K562 (cell line): ENCODE data around the gene RRAS. TPM values are rescaled to one million over a fixed set of nuclear protein-coding genes. Genes with fewer than 3 reads are reported as not detected.

Experiments used
- ATAC-seq: fragments of 200-7000 bp; cut with Tn5 transposase; 3 replicates; pipeline ENCODE4 v1.9.1; 2020; ENCODE audit warnings: moderate library complexity
- BruUV-seq: library from RNA; stranded (reverse); fragments of 400-500 nt; replicated peaks from 2 replicates; lab custom pipeline; 2021; lab: Mats Ljungman, UMichigan
- CTCF ChIA-PET: fragments of 300-600 bp; formaldehyde crosslinking; extraction: SDS; loops from one replicate; lab custom pipeline; 2021; ENCODE audit warnings: low intra/inter-chr PET ratio; lab: Yijun Ruan, JAX
- POLR2A ChIA-PET: fragments of 300-600, 350-650 bp; sonication (Branson Sonifier 250); formaldehyde crosslinking; extraction: SDS; loops from one replicate; lab custom pipeline; 2021; ENCODE audit warnings: antibody characterized with exemption, inconsistent platforms; lab: Yijun Ruan, JAX
- DNase-seq, 4 experiments: peaks; one replicate each; pipeline versions ENCODE4 v3.0.0 to v3.0.0-alpha.2; 2011 to 2018; ENCODE audit warnings: low spot score in 3 of 4, mixed read lengths in 3 of 4; ENCODE audit errors: extremely low read depth in 1 of 4
- FAIRE-seq: peaks from 2 replicates; lab custom pipeline; 2011; peaks lifted over from hg19 to GRCh38; lab: Jason Lieb, UNC
- H2AFZ ChIP-seq: 2 replicates; pipeline ENCODE4 v1.6.0; 2011; ENCODE audit warnings: low read depth, low read length, control low read depth, inconsistent platforms
- H3K27ac ChIP-seq: fragments of 200-600 bp; 3 replicates; pipeline ENCODE4 v1.8.0; 2011; ENCODE audit warnings: low read depth, mild to moderate bottlenecking, control low read depth, inconsistent platforms, low read length, moderate library complexity, mixed read lengths; ENCODE audit errors: extremely low read depth
- H3K27me3 ChIP-seq, 2 experiments: fragments of 300-600 bp in 1 of 2; 2 replicates in 1 of 2; 3 replicates in 1 of 2; pipeline versions ENCODE4 v1.6.0 to v1.8.0; 2011; ENCODE audit warnings: inconsistent platforms in 2 of 2, low read length in 2 of 2, mild to moderate bottlenecking in 1 of 2, mixed read lengths in 1 of 2, moderate library complexity in 1 of 2; ENCODE audit not compliant: control insufficient read depth in 2 of 2, insufficient read depth in 2 of 2
- H3K36me3 ChIP-seq: fragments of 300-600 bp; 3 replicates; pipeline ENCODE4 v1.8.0; 2011; ENCODE audit warnings: mild to moderate bottlenecking, low read length, inconsistent platforms; ENCODE audit not compliant: control insufficient read depth, insufficient read depth
- H3K4me1 ChIP-seq, 2 experiments: fragments of 200-600 bp in 1 of 2; replicated peaks in 1 of 2; 2 replicates in 1 of 2; 3 replicates in 1 of 2; pipeline versions ENCODE4 v1.5.1 to v1.8.0; 2011; ENCODE audit warnings: inconsistent platforms in 2 of 2, low read length in 2 of 2, mild to moderate bottlenecking in 1 of 2, mixed read lengths in 1 of 2, moderate library complexity in 1 of 2; ENCODE audit not compliant: control insufficient read depth in 2 of 2, insufficient read depth in 2 of 2
- H3K4me2 ChIP-seq: 2 replicates; pipeline ENCODE4 v1.6.1; 2011; ENCODE audit warnings: low read length, control low read depth, inconsistent platforms, mixed read lengths; ENCODE audit not compliant: insufficient read depth
- H3K4me3 ChIP-seq: fragments of 200-600 bp; sonication (generic), shearing (Covaris generic); 2 replicates; pipeline ENCODE4 v1.5.1; 2016; ENCODE audit warnings: control low read depth, inconsistent platforms
- H3K79me2 ChIP-seq: fragments of 200-600 bp; 3 replicates; pipeline ENCODE4 v1.8.0; 2011; ENCODE audit warnings: low read length, inconsistent platforms; ENCODE audit not compliant: control insufficient read depth, insufficient read depth
- H3K9ac ChIP-seq, 2 experiments: 2 replicates each; pipeline versions ENCODE4 v1.6.0 to v1.6.1; 2011; ENCODE audit warnings: low read depth in 2 of 2, low read length in 2 of 2, control low read depth in 1 of 2, inconsistent platforms in 1 of 2, mild to moderate bottlenecking in 1 of 2, mixed read lengths in 1 of 2; ENCODE audit not compliant: insufficient read depth in 1 of 2
- H3K9me1 ChIP-seq: one replicate; pipeline ENCODE4 v1.6.0; 2011; ENCODE audit warnings: inconsistent platforms, mild to moderate bottlenecking, low read length, moderate library complexity; ENCODE audit not compliant: control insufficient read depth, insufficient read depth
- H3K9me3 ChIP-seq: replicated peaks from 2 replicates; pipeline ENCODE4 v1.5.1; 2011; ENCODE audit warnings: low read depth, low read length, inconsistent platforms; ENCODE audit not compliant: control insufficient read depth, insufficient read depth
- H4K20me1 ChIP-seq: replicated peaks from 2 replicates; pipeline ENCODE4 v1.6.1; 2011; ENCODE audit warnings: low read length, inconsistent platforms, mixed read lengths; ENCODE audit not compliant: control insufficient read depth, insufficient read depth
- BHLHE40 ChIP-seq: IDR thresholded peaks from 2 replicates; pipeline ENCODE4 v1.6.1; 2011; ENCODE audit warnings: low read length, improper control_type of control experiment
- CREM ChIP-seq: IDR thresholded peaks from 2 replicates; pipeline ENCODE4 v1.6.1; 2014; ENCODE audit warnings: antibody characterized with exemption, low read depth
- EGR1 ChIP-seq: fragments of 450-650 bp; conservative IDR thresholded peaks from 2 replicates; pipeline ENCODE4 v1.6.1; 2017; ENCODE audit warnings: mild to moderate bottlenecking
- JUND ChIP-seq, 2 experiments: IDR thresholded peaks; 2 replicates in 1 of 2; 3 replicates in 1 of 2; pipeline ENCODE4 v1.6.1; 2011; ENCODE audit warnings: borderline replicate concordance in 2 of 2, low read depth in 2 of 2, low read length in 2 of 2, improper control_type of control experiment in 1 of 2, missing biosample characterization in 1 of 2, missing genetic modification characterization in 1 of 2, missing genetic modification reagents in 1 of 2
- MBD1 ChIP-seq: fragments of 250-450 bp; sonication (Bioruptor Pico); IDR thresholded peaks from 2 replicates; pipeline ENCODE4 v1.8.0; 2022; ENCODE audit warnings: inconsistent platforms
- MEF2D ChIP-seq: conservative IDR thresholded peaks from 2 replicates; pipeline ENCODE4 v1.6.1; 2016; ENCODE audit warnings: low read depth, missing genetic modification characterization, missing compliant biosample characterization
- RCOR1 ChIP-seq, 2 experiments: IDR thresholded peaks; 2 replicates each; pipeline ENCODE4 v1.6.1; 2012; ENCODE audit warnings: low read depth in 2 of 2, low read length in 2 of 2, borderline replicate concordance in 1 of 2, improper control_type of control experiment in 1 of 2
- ZNF23 ChIP-seq: fragments of 250-450 bp; sonication (Bioruptor Pico); IDR thresholded peaks from 2 replicates; pipeline ENCODE4 v1.4.0; 2020; ENCODE audit warnings: mild to moderate bottlenecking
- whole genome bisulfite sequencing: fragments of 100-300 bp; shearing (Covaris generic); methylation state at CpG from one replicate; pipeline ENCODE4 v1.1.6; 2016; ENCODE audit warnings: low coverage, mixed read lengths; ENCODE audit not compliant: insufficient coverage; ENCODE audit errors: missing lambda C conversion rate; 5-methylcytosine and 5-hydroxymethylcytosine counted together
- in situ Hi-C: fragments of 300-500 bp; cut with MboI; formaldehyde crosslinking; loops from 4 replicates; pipeline ENCODE4 v1.15.0; 2018; ENCODE audit warnings: inconsistent platforms, mixed read lengths
- intact Hi-C: fragments of 100-400 bp; cut with micrococcal nuclease; formaldehyde crosslinking; loops from 2 replicates; pipeline ENCODE4 v1.14.2; 2022
- polyA plus RNA-seq, 8 experiments: library from polyadenylated mRNA; depleted of rRNA in 4 of 8; stranded (reverse) in 5 of 8; unstranded in 3 of 8; fragments of >200 nt; fragmentation: Nextera tagmentation in 2 of 8; fragmentation: Illumina TruSeq in 1 of 8; extraction: Ambion mirVana in 2 of 8; extraction: Trizol in 1 of 8; gene quantifications; 2 replicates each; pipeline versions ENCODE4 v1.2.1 to v1.2.3, GENCODE V29; 2011 to 2014; ENCODE audit warnings: inconsistent platforms in 1 of 8, missing spikeins in 1 of 8
- total RNA-seq, 7 experiments: library from RNA; depleted of rRNA in 6 of 7; stranded (reverse); fragments of >200 nt in 6 of 7; fragmentation: Illumina TruSeq in 2 of 7; extraction: Trizol in 2 of 7; gene quantifications; 2 replicates each; pipeline versions ENCODE4 v1.2.1 to v1.2.3, GENCODE V29; 2011 to 2021; ENCODE audit warnings: low replicate concordance in 1 of 7
- TF ChIP-seq, protein P1 (sequence below), 2 experiments: fragments of 450-650 bp in 1 of 2; sonication (generic) in 1 of 2; formaldehyde crosslinking; conservative IDR thresholded peaks; 2 replicates each; pipeline versions ENCODE4 v1.4.0 to v1.8.1; 2020 to 2022; ENCODE audit warnings: mild to moderate bottlenecking in 1 of 2, missing genetic modification reagents in 1 of 2
- TF ChIP-seq, protein P2 (sequence below), 2 experiments: fragments of 450-650 bp; IDR thresholded peaks; 2 replicates each; pipeline ENCODE4 v1.6.1; 2016

The RRAS gene
- total and polyA plus RNA-seq, 9 of the 15 experiments (the other 6 are each of a cell fraction or from before 2014, with no cell fraction given): 0.70 to 17.3 (median 8.2) TPM

- in situ Hi-C loops: no loop called here
- H3K4me1 ChIP-seq: peaks cover 16 to 27% of the 10 kb centered on the region in 2 experiments; a peak in 4 of 5 replicates
- no peak overlapping the region for H2AFZ ChIP-seq
- TF ChIP-seq, protein P1, sequence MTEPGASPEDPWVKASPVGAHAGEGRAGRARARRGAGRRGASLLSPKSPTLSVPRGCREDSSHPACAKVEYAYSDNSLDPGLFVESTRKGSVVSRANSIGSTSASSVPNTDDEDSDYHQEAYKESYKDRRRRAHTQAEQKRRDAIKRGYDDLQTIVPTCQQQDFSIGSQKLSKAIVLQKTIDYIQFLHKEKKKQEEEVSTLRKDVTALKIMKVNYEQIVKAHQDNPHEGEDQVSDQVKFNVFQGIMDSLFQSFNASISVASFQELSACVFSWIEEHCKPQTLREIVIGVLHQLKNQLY (CRISPR knock-in tag; conservative IDR thresholded peaks at IDR 0.05): no peak
- TF ChIP-seq EGR1: peak; percentile 85
- TF ChIP-seq, all 486 proteins: peak for 1
- no peaks in the 10 kb centered on the region for H3K9me1 ChIP-seq
- 0 out of 2 replicates have a peak, but pooled peaks cover 9% of the 10 kb centered on the region for H4K20me1 ChIP-seq
- H3K4me3 ChIP-seq: no peak overlapping the region
- DNase-seq: peak in 1 of 4 experiments; percentile 36
- H3K9me3 ChIP-seq: no peaks in the 10 kb centered on the region; the same call in 1 of the 2 replicates
- intact Hi-C loops: no loop called here
- WGBS: 82% methylated on average over 3 of the region's 3 CpGs
- H3K27me3 ChIP-seq: no peaks in the 10 kb centered on the region
- H3K79me2 ChIP-seq: peaks cover 44% of the 10 kb centered on the region
- no peak overlapping the region for H3K9ac ChIP-seq
- POLR2A ChIA-PET: interaction anchor here (0.9 to 1.8 kb wide), 4 partner anchors 15 to 174 kb away, joined by 3 to 4 read pairs (median 4); partner anchors contain the start of gene RPS11
- BruUV-seq: no TSS peak
- ATAC-seq: no peak
- H3K36me3 ChIP-seq: peaks cover 64% of the 10 kb centered on the region
- peak; percentile 29 for FAIRE-seq
- H3K27ac ChIP-seq: no peak overlapping the region
- CTCF ChIA-PET: no interaction called here
- H3K4me2 ChIP-seq: no peak overlapping the region
Observed at GRCh38 chr19:49669516-49669915, 29.6 kb upstream of the RRAS start.

GRCh38 chr19:49667473-49667872 lies 27.5 kb upstream of the RRAS start:
- POLR2A ChIA-PET: interaction anchor here (5.2 to 6.1 kb wide), 2 partner anchors 9 to 11 kb away, joined by 28 to 35 read pairs; partner anchors contain the start of gene PRMT1
- H3K36me3 ChIP-seq: peaks cover 56% of the 10 kb centered on the region
- DNase-seq (peak in 1 of 4 experiments; percentile 31), FAIRE-seq (peak; percentile 40), ATAC-seq (no peak)
- WGBS: 70% methylated on average over 2 of the region's 2 CpGs
- BruUV-seq: no TSS peak
- H3K4me3 ChIP-seq: peak overlapping the region; percentile 81
- H3K9me1 ChIP-seq: no peaks in the 10 kb centered on the region
- peaks cover 16 to 35% of the 10 kb centered on the region in 2 experiments; a peak in 4 of 5 replicates for H3K4me1 ChIP-seq
- H4K20me1 ChIP-seq: peaks cover 6% of the 10 kb centered on the region; the same call in 1 of the 2 replicates
- H3K4me2 ChIP-seq: peak overlapping the region; percentile 99
- H3K27ac ChIP-seq: peak overlapping the region; percentile 91
- CTCF ChIA-PET: no interaction called here
- intact Hi-C loops (no loop called here), in situ Hi-C loops (no loop called here)
- H3K9ac ChIP-seq: peak overlapping the region; percentile 94 to 98
- H2AFZ ChIP-seq: no peak overlapping the region
- H3K79me2 ChIP-seq: peaks cover 58% of the 10 kb centered on the region
- H3K27me3 ChIP-seq: no peaks in the 10 kb centered on the region
- H3K9me3 ChIP-seq: no peaks in the 10 kb centered on the region
- peak; percentile 92 for TF ChIP-seq ZNF23
- TF ChIP-seq JUND (IDR thresholded peaks at IDR 0.05; ENCODE audit: borderline replicate concordance, low read depth, low read length): peak; percentile 83
- peak; percentile 66; the same call in 1 of the 3 replicates for TF ChIP-seq JUND (tag; IDR thresholded peaks at IDR 0.05; ENCODE audit: borderline replicate concordance, low read depth, low read length)
- TF ChIP-seq MBD1 (CRISPR knock-in tag): no peak
- 0 out of 4 replicates have a peak, but pooled peaks of 1 of the 2 experiments have one; percentile 8 for TF ChIP-seq RCOR1 (IDR thresholded peaks at IDR 0.05; ENCODE audit: borderline replicate concordance in 1 of 2, low read depth in 2 of 2, low read length in 2 of 2)
- TF ChIP-seq, protein P2, sequence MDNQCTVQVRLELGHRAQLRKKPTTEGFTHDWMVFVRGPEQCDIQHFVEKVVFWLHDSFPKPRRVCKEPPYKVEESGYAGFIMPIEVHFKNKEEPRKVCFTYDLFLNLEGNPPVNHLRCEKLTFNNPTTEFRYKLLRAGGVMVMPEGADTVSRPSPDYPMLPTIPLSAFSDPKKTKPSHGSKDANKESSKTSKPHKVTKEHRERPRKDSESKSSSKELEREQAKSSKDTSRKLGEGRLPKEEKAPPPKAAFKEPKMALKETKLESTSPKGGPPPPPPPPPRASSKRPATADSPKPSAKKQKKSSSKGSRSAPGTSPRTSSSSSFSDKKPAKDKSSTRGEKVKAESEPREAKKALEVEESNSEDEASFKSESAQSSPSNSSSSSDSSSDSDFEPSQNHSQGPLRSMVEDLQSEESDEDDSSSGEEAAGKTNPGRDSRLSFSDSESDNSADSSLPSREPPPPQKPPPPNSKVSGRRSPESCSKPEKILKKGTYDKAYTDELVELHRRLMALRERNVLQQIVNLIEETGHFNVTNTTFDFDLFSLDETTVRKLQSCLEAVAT (IDR thresholded peaks at IDR 0.05): peak in 1 of 2 experiments; percentile 99; a peak in 2 of 4 replicates
- 0 out of 2 replicates have a peak, but pooled peaks have one; percentile 18 for TF ChIP-seq CREM
- TF ChIP-seq MEF2D (tag): no peak
- no peak for TF ChIP-seq BHLHE40
